GM21529 (cell line): Measurements from ENCODE around the gene GSTCD.

Experiments used
- ATAC-seq: cut with Tn5 transposase; IDR thresholded peaks from one replicate; pipeline ENCODE4 v1.9.1; 2021; ENCODE audit not compliant: unreplicated experiment

GSTCD gene

GRCh38 chr4:105875233-105875632 is 166.6 kb downstream of the GSTCD start:
- no peak for ATAC-seq

DNA sequence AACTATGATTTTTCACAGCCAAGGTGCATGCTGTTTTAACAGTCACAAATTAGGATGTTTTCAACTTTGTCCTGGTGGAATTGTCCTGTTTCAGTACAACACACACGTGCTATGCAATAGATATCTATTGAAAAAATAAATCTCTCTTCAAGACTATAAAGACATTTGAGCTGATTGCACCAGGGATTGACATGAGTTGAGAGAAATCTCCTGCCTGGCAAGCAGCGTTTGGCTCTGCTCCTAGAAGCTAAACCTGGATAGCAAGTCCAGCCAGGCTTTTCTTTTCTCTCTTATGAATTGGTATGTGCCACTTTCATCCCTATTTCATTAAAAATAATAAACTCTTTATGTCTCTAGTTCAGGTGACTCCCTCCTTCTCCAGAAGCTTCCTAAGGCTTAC is 170.1 kb downstream of the GSTCD start:
- no peak for ATAC-seq

GRCh38 chr4:105887508-105887907 is 178.9 kb downstream of the GSTCD start:
- ATAC-seq = no peak

DNA sequence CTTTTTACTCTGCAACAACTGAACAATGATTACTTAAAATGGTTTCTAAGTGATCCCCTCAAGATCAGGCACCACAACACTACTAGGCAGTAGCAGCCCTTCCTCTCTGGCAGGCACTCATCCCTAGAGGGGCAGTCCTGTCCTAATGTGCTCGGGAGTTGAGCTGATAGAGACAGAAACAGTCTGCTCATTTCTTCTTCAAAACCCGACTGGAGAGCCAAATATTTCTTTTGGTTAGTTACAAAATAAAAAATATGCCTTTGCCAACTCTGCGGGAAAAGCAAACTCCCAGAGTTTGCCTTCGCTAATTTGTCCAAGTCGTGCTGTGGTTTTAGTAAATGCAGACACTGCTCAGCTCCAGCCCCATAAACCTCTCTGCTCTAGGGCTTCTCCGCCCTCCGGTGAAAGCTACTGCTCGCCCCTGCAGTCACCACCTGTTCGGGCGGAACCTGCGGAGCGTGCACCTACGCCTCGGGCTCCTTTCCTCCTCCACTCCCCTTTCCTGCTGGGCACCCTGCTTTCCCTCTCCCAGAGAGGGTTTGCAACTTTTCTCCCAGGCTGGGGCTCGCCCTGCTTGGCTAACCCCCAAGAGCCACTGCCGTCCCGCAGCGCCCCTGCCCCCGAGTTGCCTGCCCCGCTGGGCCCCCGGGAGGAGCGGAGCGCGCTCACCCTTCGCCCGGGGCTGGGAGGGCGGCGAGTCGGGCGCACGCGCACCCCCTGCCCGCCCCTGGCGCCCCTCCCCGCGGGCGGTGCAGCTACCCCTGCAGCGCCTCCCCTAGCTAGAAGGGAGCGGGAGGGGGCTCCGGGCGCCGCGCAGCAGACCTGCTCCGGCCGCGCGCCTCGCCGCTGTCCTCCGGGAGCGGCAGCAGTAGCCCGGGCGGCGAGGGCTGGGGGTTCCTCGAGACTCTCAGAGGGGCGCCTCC is 186.3 kb downstream of the GSTCD start, which contains the start of gene NPNT:
NPNT (plus strand) TSS at position 812 of the 923 bp plus-strand sequence. CDS start 182 bp downstream, outside the sequence.
- ATAC-seq = peak; percentile 42

DNA sequence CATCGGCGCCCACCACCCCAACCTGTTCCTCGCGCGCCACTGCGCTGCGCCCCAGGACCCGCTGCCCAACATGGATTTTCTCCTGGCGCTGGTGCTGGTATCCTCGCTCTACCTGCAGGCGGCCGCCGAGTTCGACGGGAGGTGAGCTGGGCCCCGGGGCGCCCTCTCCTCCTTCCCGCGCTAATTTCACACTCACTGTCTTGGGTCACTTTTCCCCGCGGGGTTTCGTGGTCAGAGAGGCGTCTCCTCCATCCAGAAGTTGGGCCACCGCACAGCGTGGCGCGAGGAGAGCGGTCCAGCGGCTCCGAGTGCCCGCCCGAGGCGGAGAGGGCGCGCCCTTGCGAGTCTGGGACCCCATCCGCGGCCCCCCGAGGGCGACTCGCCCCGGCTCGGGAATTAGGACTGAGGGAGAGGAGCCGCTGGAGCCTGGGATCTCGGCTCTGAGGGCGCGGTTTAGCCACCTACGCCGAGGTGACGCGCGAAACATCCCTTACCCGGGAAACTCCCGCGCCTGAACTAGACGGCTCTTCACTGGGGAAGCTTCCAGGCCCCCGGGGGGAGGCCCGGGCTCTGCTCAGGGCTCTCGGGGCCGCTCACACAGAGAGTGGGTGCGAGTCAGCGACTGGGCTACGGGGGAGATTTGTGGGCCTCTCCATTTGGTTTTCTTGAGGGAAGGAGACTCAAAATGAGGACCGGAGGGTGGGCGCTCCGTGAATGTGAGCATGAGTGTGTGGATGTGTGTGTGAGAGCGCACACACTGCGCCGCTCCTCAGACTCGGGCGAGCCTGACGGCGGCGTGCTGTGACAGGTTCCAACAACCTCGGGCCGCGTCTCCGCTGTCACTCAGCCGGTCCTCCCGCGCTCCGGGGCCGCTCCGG is 187.2 kb downstream of the GSTCD start:
- peak; percentile 56 for ATAC-seq

DNA sequence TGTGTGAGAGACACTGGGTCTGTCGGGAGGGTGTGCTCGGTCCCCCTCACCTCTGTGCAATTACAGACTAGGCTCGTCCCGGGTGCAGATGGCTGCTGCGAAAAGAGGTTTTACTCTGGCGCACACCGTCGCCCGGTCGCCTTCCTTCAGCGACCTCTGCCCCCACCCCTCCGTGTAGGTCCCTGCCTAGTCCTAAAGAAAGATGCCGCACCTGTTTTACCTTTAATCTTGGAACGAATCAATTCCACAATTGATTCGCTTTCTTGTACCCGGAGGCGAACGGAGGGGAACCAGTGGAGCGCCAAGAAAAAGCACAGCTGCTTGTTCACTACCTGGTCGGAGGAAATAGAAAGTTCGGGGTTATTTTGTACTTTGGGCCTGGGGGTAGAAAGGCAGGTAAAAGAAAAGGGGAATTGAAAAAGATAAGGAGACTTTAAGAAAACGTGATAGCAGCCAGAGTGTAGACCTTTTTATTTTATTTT is 187.9 kb downstream of the GSTCD start:
- ATAC-seq = peak; percentile 16
